SK-N-MC (cell line): Measurements from ENCODE around the gene AKT1.

Experiments used
- EZH2 ChIP-seq: fragments of 200-600 bp; sonication (generic); IDR thresholded peaks from one replicate; pipeline ENCODE4 v1.6.1; 2017; ENCODE audit warnings: antibody characterized with exemption
- FOXP2 ChIP-seq: optimal IDR thresholded peaks from 2 replicates; pipeline ENCODE3; 2011; ENCODE audit warnings: mild to moderate bottlenecking, moderate library complexity; ENCODE audit not compliant: insufficient read depth; ENCODE audit errors: extremely low read length, control extremely low read depth
- POLR2AphosphoS5 ChIP-seq: IDR thresholded peaks from 2 replicates; pipeline ENCODE4 v1.6.1; 2012; ENCODE audit warnings: mild to moderate bottlenecking, low read depth, low read length, borderline replicate concordance

DNA sequence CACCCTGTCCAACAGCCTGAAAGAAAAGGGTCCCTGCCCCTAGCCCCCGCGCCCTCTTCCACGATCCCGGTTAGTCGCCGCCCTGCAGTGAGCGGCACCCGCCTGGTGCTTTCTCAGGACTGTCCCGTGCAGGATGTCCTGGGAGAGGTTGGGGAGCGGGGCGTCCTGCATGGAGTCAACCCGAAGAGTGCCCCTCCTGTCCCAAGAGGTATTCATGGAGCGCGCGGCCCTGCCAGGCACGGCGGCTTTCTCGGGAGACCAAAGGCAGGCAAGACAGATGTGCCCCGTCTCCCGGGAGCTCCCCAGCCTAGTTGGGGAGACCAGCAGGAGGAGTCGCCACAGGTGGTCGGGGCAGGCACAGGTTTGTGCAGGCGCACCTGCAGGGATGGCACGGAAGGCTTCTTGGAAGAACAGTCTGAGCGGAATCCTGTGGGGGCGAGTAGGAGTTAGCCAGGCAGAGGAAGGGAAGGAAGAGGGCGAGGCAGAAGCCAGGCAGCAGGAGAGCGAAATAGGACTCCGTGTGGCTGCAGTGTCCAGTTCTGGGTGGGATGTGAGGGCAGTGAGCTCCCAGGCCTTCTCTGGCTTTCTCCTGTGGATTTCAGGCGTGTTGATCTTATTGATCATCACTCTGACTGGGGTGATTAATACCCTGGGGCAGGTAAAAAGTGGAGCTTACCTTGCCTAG, 41.9 kb downstream of the AKT1 start:
- TF ChIP-seq EZH2 (no peak), POLR2AphosphoS5 (no peak), FOXP2 (no peak)
